PFSK-1 (cell line): ENCODE data around the gene RPL12.

ENCODE experiments used
- POLR2AphosphoS5 ChIP-seq: IDR thresholded peaks from 2 replicates; pipeline ENCODE4 v1.6.1; 2012; ENCODE audit warnings: low read depth, mild to moderate bottlenecking, control low read depth, low read length, moderate library complexity
- SIN3A ChIP-seq: IDR thresholded peaks from 2 replicates; pipeline ENCODE4 v1.6.1; 2012; ENCODE audit warnings: mild to moderate bottlenecking, low read length, moderate library complexity, borderline replicate concordance; ENCODE audit not compliant: insufficient read depth

- no peak for TF ChIP-seq POLR2AphosphoS5
- no peak for TF ChIP-seq SIN3A
Observed at GRCh38 chr9:127423476-127423933, 27.7 kb downstream of the RPL12 start.
